Endothelial cell (in vitro differentiated cells): ENCODE results near the gene NAALADL2. TPM values are rescaled to one million over a fixed set of nuclear protein-coding genes. Genes with fewer than 3 reads are reported as not detected.

Source experiments
- DNase-seq: peaks from one replicate; pipeline ENCODE4 v3.0.0; 2021; ENCODE audit warnings: low spot score
- H3K27ac Mint-ChIP-seq: one replicate; pipeline ENCODE4 v1.8.0; 2021; ENCODE audit warnings: mixed read lengths, inconsistent platforms; ENCODE audit not compliant: unreplicated experiment
- H3K27me3 Mint-ChIP-seq: one replicate; pipeline ENCODE4 v1.8.0; 2021; ENCODE audit warnings: mild to moderate bottlenecking, moderate library complexity, mixed read lengths, inconsistent platforms; ENCODE audit not compliant: unreplicated experiment
- H3K36me3 Mint-ChIP-seq: one replicate; pipeline ENCODE4 v1.8.0; 2021; ENCODE audit warnings: mild to moderate bottlenecking, low read depth, mixed read lengths, inconsistent platforms; ENCODE audit not compliant: unreplicated experiment
- H3K4me1 Mint-ChIP-seq: one replicate; pipeline ENCODE4 v1.8.0; 2021; ENCODE audit warnings: mild to moderate bottlenecking, mixed read lengths, inconsistent platforms; ENCODE audit not compliant: unreplicated experiment
- H3K4me3 Mint-ChIP-seq: one replicate; pipeline ENCODE4 v1.8.0; 2021; ENCODE audit warnings: mild to moderate bottlenecking, mixed read lengths, inconsistent platforms; ENCODE audit not compliant: unreplicated experiment
- H3K9me3 Mint-ChIP-seq: one replicate; pipeline ENCODE4 v1.8.0; 2021; ENCODE audit warnings: mixed read lengths, inconsistent platforms; ENCODE audit not compliant: unreplicated experiment
- CTCF ChIP-seq: fragments of 200-600 bp; sonication (generic); IDR thresholded peaks from one replicate; pipeline ENCODE4 v1.5.0; 2021; ENCODE audit warnings: antibody characterized with exemption; ENCODE audit not compliant: unreplicated experiment
- total RNA-seq: library from RNA; stranded (reverse); fragmentation: NEBNext Ultra II Directional; extraction: Animal tissue kit (Norgen Biotek cat#: 25700); gene quantifications from one replicate; pipeline ENCODE4 v1.2.1, GENCODE V29; 2021; ENCODE audit not compliant: unreplicated experiment

NAALADL2 gene
- total RNA-seq, 1 donor from 2014 or later = 3.5 TPM

DNA sequence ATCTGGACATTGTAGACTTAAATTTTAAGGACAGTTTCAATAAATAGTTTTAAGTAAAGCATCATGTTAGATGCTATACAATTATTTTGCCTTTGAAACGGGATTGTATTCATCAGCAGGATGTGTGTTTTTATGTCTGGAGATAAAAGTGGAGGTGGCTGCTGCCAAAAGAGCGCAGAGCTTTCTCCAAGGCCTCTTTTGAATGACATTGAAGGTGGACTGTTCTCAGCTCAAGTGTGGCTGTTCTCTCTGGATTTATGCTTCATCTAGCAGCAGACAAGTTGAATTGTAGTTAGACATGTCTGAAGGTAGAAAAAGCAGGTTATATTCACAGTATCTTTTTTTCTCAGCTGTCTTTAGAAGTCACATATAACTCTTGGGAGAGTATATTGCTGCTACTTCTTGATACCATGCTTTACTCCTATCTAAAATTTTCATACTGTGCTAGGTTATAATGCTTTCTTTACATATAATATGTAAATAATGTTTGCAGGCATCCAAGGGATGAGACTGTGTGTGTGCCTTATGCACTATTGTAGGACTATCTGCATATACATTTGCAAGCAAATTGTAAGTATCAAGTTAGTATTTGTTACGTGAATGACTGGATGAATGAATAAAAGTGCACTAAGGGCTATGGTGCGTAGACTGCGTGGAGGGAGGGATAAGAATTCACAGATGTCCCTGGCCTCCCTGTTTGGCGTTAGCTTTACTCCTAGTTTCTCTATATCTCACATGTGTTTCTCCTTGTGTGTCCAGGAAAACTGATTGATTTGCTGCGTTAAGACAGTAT lies 340.1 kb downstream of the NAALADL2 start:
- Mint-ChIP-seq H3K9me3 (no peaks in the 10 kb centered on the region), H3K36me3 (no peaks in the 10 kb centered on the region), H3K27ac (no peak overlapping the region), H3K4me1 (peaks cover 9% of the 10 kb centered on the region), H3K4me3 (no peak overlapping the region), H3K27me3 (peaks cover 2% of the 10 kb centered on the region)
- TF ChIP-seq CTCF = no peak
- DNase-seq = no peak

- DNase-seq = no peak
- Mint-ChIP-seq H3K27ac (no peak overlapping the region), H3K9me3 (no peaks in the 10 kb centered on the region), H3K27me3 (peaks cover 2% of the 10 kb centered on the region), H3K36me3 (no peaks in the 10 kb centered on the region), H3K4me1 (peaks cover 9% of the 10 kb centered on the region), H3K4me3 (no peak overlapping the region)
- TF ChIP-seq CTCF = no peak
These were observed 340.8 kb downstream of the NAALADL2 start for GRCh38 chr3:175199961-175200360.

DNA sequence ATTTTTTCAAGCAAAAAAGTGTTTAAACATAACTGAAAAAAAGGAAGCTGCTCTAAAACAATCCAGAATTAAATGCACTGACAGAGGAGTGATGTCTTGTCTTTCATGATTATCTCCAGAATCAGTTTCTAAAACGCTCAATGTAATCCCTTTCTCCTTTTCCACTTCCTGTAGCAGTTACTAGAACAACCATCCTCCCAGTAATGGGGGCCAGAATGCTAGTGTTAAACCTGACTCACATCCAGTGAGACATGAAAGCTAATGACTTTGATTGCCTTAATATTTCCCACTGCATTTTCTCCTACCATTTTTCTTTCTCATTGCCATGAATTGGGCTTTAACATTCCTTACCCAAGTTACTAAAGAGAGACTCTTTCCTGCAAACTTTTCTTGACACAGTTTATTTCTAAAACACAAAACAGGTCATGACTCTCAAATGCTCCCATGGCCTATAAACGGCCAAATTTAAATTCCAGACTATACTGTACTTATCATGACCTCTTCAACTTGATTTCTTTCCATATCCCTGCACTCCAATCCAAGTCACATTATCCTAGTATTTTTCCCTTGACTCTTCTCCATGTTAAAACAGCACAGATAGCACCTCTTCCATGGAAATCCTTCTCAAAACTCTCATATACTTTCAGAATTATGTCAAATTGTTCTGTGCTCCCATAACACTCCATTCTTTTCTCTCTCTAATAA lies 341.4 kb downstream of the NAALADL2 start:
- H3K4me1 Mint-ChIP-seq = peaks cover 9% of the 10 kb centered on the region
- no peak overlapping the region for H3K27ac Mint-ChIP-seq
- no peaks in the 10 kb centered on the region for H3K36me3 Mint-ChIP-seq
- H3K4me3 Mint-ChIP-seq = no peak overlapping the region
- DNase-seq = no peak
- peaks cover 2% of the 10 kb centered on the region for H3K27me3 Mint-ChIP-seq
- no peak for TF ChIP-seq CTCF
- H3K9me3 Mint-ChIP-seq = no peaks in the 10 kb centered on the region

GRCh38 chr3:175207361-175207760 lies 348.2 kb downstream of the NAALADL2 start:
- no peak overlapping the region for H3K4me3 Mint-ChIP-seq
- TF ChIP-seq CTCF = no peak
- H3K27ac Mint-ChIP-seq = no peak overlapping the region
- peaks cover 2% of the 10 kb centered on the region for H3K27me3 Mint-ChIP-seq
- no peaks in the 10 kb centered on the region for H3K36me3 Mint-ChIP-seq
- peaks cover 5% of the 10 kb centered on the region for H3K4me1 Mint-ChIP-seq
- no peaks in the 10 kb centered on the region for H3K9me3 Mint-ChIP-seq
- no peak for DNase-seq

GRCh38 chr3:175208326-175208725 lies 349.2 kb downstream of the NAALADL2 start:
- Mint-ChIP-seq H3K27ac (no peak overlapping the region), H3K36me3 (no peaks in the 10 kb centered on the region), H3K9me3 (no peaks in the 10 kb centered on the region), H3K4me3 (no peak overlapping the region), H3K27me3 (no peaks in the 10 kb centered on the region), H3K4me1 (peaks cover 2% of the 10 kb centered on the region)
- DNase-seq = no peak
- no peak for TF ChIP-seq CTCF
